ENCODE measurements around the gene NDUFA11. TPM values are rescaled to one million over a fixed set of nuclear protein-coding genes. Genes with fewer than 3 reads are reported as not detected.

NDUFA11 gene
- total RNA-seq, 4 donors from 2014 or later = 123 to 215 (median 163) TPM

DNA sequence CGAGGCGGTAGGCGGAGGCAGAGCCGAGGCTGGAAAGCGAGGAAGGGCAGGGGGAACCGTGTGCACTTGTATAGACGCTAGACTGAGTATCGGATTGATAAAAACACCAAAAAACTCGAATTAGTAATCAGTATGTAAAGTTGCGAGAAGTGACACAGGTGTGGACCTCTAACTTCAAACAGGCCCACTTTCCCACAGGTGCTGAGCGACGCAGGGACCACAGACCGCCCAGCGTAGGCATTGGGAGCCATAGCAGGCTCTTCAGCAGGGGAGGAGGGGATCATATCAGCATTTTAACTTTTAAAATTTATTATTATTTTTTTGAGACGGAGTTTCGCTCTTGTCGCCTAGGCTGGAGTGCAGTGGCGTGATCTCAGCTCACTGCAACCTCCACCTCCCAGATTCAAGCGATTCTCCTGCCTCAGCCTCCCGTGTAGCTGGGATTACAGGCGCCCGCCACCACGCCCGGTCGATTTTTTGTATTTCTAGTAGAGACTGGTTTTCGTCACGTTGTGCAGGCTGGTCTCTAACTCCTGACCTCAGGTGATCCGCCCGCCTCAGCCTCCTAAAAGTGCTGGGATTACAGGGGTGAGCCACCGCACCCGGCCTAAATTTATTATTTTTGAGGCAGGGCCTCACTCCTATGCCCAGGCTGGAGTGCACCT is 1.7 kb upstream of the NDUFA11 start:
- H3K4me3 ChIP-seq (ENCODE audit: low read depth, poor library complexity, severe bottlenecking) = peak overlapping the region; percentile 91
- intact Hi-C loops (cut with DNase I; ENCODE audit: low total_unique reads) = no loop called here
- WGBS, 2 donors = 44 to 48% methylated on average over 31 of the region's 31 CpGs
- no peak for DNase-seq (ENCODE audit: low spot score in 2 of 2)
- no peak for TF ChIP-seq POLR2A (IDR thresholded peaks at IDR 0.05)
- TF ChIP-seq, protein P1, sequence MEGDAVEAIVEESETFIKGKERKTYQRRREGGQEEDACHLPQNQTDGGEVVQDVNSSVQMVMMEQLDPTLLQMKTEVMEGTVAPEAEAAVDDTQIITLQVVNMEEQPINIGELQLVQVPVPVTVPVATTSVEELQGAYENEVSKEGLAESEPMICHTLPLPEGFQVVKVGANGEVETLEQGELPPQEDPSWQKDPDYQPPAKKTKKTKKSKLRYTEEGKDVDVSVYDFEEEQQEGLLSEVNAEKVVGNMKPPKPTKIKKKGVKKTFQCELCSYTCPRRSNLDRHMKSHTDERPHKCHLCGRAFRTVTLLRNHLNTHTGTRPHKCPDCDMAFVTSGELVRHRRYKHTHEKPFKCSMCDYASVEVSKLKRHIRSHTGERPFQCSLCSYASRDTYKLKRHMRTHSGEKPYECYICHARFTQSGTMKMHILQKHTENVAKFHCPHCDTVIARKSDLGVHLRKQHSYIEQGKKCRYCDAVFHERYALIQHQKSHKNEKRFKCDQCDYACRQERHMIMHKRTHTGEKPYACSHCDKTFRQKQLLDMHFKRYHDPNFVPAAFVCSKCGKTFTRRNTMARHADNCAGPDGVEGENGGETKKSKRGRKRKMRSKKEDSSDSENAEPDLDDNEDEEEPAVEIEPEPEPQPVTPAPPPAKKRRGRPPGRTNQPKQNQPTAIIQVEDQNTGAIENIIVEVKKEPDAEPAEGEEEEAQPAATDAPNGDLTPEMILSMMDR (IDR thresholded peaks at IDR 0.05) = no peak

DNA sequence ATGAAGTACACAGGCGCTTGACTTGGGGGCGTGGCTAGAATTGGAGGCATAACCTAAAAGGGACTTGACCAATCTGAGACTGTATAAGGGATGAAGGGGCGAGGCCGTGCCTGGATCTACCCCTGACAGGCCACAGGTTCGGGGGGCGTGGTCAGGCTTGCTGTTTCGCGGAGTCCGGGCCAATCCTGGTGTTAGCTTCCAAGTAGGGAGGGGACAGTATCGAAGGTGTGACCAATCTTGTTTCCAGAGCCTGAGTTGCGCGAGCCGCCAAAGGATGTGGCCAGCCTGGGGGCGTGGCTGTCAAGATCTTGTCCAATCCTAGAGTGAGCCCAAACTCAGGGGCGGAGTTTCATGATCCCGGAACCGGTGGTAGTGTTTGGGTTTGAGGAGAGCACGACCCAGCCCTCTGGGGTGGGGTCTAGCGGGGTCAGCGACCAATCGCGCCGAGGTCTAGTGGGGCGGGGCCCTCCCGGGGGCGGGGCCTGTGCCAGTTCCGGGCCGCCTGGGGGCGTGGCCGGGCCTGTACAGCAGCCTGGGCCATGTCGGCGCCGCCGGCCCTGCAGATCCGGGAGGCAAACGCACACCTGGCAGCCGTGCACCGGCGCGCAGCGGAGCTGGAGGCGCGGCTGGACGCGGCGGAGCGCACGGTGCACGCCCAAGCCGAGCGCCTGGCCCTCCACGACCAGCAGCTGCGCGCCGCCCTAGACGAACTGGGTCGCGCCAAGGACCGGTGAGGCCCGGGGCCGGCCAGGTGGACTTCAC is 943 bp upstream of the NDUFA11 start, which contains the start of gene VMAC:
Gene VMAC, plus strand, starts transcription at position 521 of the 762 bp plus-strand sequence. Its CDS starts 19 bp downstream, at position 540.
- no peak for TF ChIP-seq POLR2A (IDR thresholded peaks at IDR 0.05)
- TF ChIP-seq, protein P1 (IDR thresholded peaks at IDR 0.05) = no peak
- intact Hi-C loops (cut with DNase I; ENCODE audit: low total_unique reads) = no loop called here
- WGBS, 2 donors = 0% methylated on average over 40 to 42 of the region's 61 CpGs
- DNase-seq (ENCODE audit: low spot score in 2 of 2) = peak; percentile 100
- H3K4me3 ChIP-seq (ENCODE audit: low read depth, poor library complexity, severe bottlenecking) = peak within 1 kb of the TSS; percentile 94

DNA sequence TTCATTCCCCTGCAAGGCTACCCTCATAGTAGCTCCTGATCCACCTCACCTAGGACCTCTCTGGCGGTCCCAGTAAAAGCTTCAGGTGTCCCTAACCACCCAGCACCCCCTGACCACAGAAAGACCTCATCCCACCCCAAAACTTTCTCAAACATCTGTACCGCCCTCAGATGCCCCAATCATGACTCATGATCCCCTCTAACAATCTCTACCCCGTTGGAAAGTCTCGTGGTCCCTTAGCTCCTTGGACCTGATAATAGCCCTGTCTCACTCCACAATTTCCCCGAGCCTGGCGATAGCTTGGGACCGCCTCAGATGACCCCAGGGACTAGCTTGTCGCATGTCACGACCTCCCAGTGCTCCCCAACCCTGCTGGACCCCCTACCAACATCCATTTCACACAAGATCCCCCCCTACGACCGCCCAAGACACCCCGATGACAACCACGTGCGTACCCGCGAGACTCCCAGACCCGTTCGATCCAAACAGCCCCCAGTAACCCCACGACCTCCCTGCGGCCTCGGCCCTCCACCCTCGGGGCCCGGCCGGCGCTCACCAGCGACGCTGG is 450 bp downstream of the NDUFA11 start:
- DNase-seq (ENCODE audit: low spot score in 2 of 2) = no peak
- TF ChIP-seq POLR2A (IDR thresholded peaks at IDR 0.05) = no peak
- TF ChIP-seq, protein P1 (IDR thresholded peaks at IDR 0.05) = no peak
- WGBS, 2 donors = 1% methylated on average over 26 of the region's 27 CpGs
- intact Hi-C loops (cut with DNase I; ENCODE audit: low total_unique reads) = no loop called here
- peak overlapping the region; percentile 94 for H3K4me3 ChIP-seq (ENCODE audit: low read depth, poor library complexity, severe bottlenecking)

DNA sequence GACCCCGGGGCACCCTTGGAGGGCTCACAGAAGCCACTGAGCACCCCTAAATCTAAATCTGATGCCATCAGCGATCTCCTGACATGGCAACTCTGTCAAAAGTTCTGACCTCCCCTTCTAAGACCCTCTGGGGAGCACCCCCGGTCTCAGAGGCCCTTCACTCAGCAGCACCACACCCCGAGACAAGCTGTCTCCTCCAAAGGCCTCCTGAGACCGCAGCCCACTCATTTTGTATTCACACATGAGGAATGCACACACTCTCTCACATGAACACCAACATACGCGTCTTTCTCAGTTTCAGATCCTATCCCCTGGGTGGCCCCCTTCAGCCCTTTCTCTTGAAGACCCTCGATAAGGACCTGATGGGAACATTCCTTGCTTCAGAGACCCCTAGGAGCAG is 2.6 kb downstream of the NDUFA11 start:
- intact Hi-C loops (cut with DNase I; ENCODE audit: low total_unique reads) = no loop called here
- 85 to 90% methylated on average over 8 of the region's 8 CpGs for WGBS, 2 donors
- DNase-seq (ENCODE audit: low spot score in 2 of 2) = no peak
- no peak overlapping the region for H3K4me3 ChIP-seq (ENCODE audit: low read depth, poor library complexity, severe bottlenecking)
- TF ChIP-seq, protein P1 (IDR thresholded peaks at IDR 0.05) = no peak
- TF ChIP-seq POLR2A (IDR thresholded peaks at IDR 0.05) = no peak

DNA sequence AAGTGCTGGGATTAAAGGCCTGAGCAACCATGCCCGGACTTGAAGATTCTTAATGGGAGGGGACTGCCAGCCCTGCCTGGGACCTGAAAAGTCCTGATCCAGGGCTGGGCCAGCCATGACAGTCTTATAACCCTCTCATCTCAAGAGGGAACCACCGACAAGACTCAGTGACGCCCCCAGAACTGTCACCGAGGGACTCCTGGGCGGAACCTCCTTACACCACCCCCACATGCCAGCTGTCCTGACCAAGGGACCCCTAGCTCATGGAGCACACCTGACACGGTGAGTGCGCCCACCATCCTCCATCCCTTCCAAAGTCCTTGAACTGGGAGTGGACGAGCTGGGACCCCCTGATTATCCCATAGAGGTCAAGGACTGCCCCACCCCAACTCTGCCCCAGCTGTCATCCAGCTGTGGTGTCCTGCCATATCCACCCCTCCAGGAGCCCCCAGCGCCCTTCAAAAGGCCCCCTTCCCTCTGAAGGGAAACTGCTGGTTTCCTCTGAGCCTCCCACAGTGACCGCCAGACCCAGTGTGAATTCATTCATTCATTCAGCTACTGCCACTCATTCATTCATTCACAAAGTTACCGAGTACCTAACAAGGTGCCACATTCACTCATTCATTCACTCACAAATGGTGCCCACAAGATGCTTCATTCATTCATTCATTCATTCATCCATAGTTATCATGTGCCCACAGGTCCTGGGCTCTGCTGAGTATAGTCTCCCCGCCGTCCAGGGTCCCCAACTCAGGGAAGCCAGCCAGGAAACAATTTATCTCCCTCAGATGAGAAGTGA is 3.7 kb downstream of the NDUFA11 start:
- no peak for DNase-seq (ENCODE audit: low spot score in 2 of 2)
- intact Hi-C loops (cut with DNase I; ENCODE audit: low total_unique reads) = no loop called here
- H3K4me3 ChIP-seq (ENCODE audit: low read depth, poor library complexity, severe bottlenecking) = no peak overlapping the region
- TF ChIP-seq, protein P1 (IDR thresholded peaks at IDR 0.05) = no peak
- no peak for TF ChIP-seq POLR2A (IDR thresholded peaks at IDR 0.05)
- WGBS, 2 donors = 83 to 92% methylated on average over 13 of the region's 13 CpGs

All from lower leg skin (tissue), 4 donors.